GM23338 (cell line): Measurements from ENCODE around the gene MAGOH.

ENCODE experiments used
- CREB1 ChIP-seq: fragments of 250-450 bp; sonication (Bioruptor Pico); IDR thresholded peaks from 2 replicates; pipeline ENCODE4 v1.5.0; 2020; ENCODE audit warnings: low read depth, mild to moderate bottlenecking, moderate library complexity
- CTCF ChIP-seq, 2 experiments: fragments of 200-600 bp in 1 of 2; sonication (generic) in 1 of 2; conservative IDR thresholded peaks; 2 replicates each; pipeline versions ENCODE4 v1.5.1 to v1.6.1; 2016 to 2017; ENCODE audit warnings: antibody characterized with exemption in 2 of 2, low read depth in 2 of 2, mild to moderate bottlenecking in 2 of 2, moderate library complexity in 1 of 2
- EZH2 ChIP-seq: fragments of 200-600 bp; sonication (generic); IDR thresholded peaks from one replicate; pipeline ENCODE4 v1.8.0; 2017; ENCODE audit warnings: antibody characterized with exemption, mild to moderate bottlenecking, low read depth; ENCODE audit not compliant: unreplicated experiment
- EZH2phosphoT487 ChIP-seq: fragments of 200-600 bp; sonication (generic); IDR thresholded peaks from one replicate; pipeline ENCODE4 v1.8.1; 2018; ENCODE audit warnings: antibody characterized with exemption; ENCODE audit not compliant: unreplicated experiment
- REST ChIP-seq: IDR thresholded peaks from one replicate; pipeline ENCODE4 v1.6.1; 2018; ENCODE audit warnings: antibody characterized with exemption; ENCODE audit not compliant: unreplicated experiment

GRCh38 chr1:53206735-53207379, 31.5 kb downstream of the MAGOH start:
- TF ChIP-seq CTCF (conservative IDR thresholded peaks at IDR 0.05; ENCODE audit: low read depth in 2 of 2) (no peak), EZH2 (no peak), EZH2phosphoT487 (no peak), REST (no peak), CREB1 (CRISPR knock-in tag) (no peak)
